ENCODE measurements around the gene RTL1.

RTL1 gene

GRCh38 chr14:100841761-100842403 lies 61.6 kb downstream of the RTL1 start:
- ATAC-seq (replicated peaks; ENCODE audit: extremely low read depth, poor library complexity, severe bottlenecking) (no peak), DNase-seq (ENCODE audit: low spot score in 2 of 2) (no peak)
- Mint-ChIP-seq H3K27me3 (peaks cover 22% of the 10 kb centered on the region), H3K4me1 (no peaks in the 10 kb centered on the region), H3K27ac (ENCODE audit: low read depth) (no peak overlapping the region), H3K4me3 (no peak overlapping the region), H3K9me3 (no peaks in the 10 kb centered on the region), H3K36me3 (ENCODE audit: insufficient read depth) (no peaks in the 10 kb centered on the region)

DNA sequence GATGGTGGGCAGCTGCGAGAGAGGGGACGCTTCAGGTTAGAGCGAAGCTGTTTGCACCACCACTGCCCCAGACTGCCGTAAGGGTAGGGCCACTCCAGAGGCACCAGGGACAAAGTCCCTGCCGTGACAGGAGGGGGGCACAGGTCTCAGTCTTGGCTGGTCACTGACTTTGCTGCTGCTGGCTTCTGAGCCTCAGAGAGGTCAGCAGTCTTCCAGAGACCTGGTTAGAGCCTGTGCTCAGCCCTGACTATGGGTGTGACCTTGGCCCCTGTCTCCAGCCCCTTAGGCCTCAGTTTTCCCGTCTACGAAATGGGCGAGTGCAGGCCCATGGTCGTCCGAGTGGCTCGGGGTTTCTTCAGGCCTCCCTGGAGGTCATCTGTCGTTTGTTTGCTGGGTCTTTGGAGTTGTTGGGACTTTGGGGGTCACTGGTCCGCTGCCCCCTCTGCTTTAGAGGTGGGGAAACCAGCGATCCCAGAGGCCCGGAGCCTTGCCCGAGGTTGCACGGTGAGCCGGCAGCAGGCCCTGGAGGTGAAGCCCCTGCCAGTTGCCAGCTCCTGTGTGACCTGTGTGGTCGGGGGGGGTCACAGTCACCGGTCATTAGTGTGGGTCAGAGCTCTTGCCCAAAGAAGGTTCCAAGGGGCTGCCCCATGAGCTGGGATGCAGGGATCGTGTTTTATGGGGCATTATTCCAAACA lies 62.3 kb downstream of the RTL1 start:
- Mint-ChIP-seq H3K9me3 (no peaks in the 10 kb centered on the region), H3K27me3 (peaks cover 28% of the 10 kb centered on the region), H3K4me1 (no peaks in the 10 kb centered on the region), H3K27ac (ENCODE audit: low read depth) (no peak overlapping the region), H3K4me3 (no peak overlapping the region), H3K36me3 (ENCODE audit: insufficient read depth) (no peaks in the 10 kb centered on the region)
- no peak for DNase-seq (ENCODE audit: low spot score in 2 of 2)
- ATAC-seq (replicated peaks; ENCODE audit: extremely low read depth, poor library complexity, severe bottlenecking) = no peak

DNA sequence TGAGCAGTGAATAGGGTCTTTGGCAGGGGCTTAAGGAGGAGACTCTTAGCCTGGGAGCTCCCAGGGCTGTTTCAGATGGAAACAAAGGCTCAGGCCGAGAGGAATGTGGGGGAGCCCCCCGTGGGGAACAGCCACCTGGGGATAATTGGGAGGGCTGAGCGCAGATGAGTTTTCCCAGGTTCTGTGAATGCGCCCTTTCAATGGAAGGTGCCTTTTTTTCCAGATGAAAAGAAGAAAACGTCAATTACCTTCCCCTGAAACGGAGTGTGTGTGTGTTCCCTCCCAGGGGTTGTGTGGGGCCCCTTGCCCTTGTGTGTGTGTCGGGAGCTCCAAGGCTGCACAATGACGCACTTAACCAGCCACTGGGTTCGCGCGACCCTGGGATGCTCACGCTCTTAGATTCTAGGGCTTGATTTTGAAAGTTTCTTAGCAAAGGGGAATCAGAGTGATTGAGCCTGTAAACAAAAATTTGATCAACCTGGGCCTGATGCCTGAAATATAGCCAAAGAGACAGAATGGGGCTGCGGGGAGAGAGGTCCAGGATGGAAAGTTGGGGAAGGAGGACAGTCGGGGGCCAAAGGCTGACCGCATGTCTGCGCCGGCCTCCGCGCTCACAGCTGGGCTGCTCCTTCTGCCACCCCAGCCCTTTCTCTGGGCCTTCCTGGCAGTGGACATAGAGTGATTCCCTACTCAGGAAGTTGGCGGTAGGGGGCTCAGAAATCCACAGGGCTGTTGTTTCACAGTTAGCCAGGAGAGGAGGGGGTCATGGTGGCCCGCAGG lies 63.0 kb downstream of the RTL1 start:
- Mint-ChIP-seq H3K27ac (ENCODE audit: low read depth) (no peak overlapping the region), H3K9me3 (no peaks in the 10 kb centered on the region), H3K4me3 (no peak overlapping the region), H3K36me3 (ENCODE audit: insufficient read depth) (no peaks in the 10 kb centered on the region), H3K27me3 (peaks cover 36% of the 10 kb centered on the region), H3K4me1 (no peaks in the 10 kb centered on the region)
- ATAC-seq (replicated peaks; ENCODE audit: extremely low read depth, poor library complexity, severe bottlenecking) (no peak), DNase-seq (ENCODE audit: low spot score in 2 of 2) (no peak)

DNA sequence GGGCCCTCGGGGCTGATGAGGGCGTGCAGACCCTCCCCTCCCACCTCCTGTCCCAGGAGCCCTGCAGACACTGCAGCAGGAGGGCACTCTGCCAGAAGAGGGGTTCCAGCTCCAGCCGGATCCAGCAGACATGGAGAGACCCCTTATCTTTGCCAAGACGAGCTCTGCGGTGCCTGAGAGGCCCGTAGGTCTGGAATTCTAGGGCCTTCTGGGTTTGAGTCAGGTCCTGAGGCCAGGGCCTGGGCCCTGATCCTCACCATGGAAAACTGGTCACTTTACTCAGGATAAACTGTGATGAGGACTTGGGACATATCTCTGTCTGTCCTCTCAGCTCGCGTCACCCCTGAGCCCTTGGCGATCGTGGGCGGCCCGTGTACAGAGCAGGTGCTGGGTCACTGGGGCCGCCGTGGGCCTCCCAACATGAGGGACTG lies 63.8 kb downstream of the RTL1 start:
- no peak for ATAC-seq (replicated peaks; ENCODE audit: extremely low read depth, poor library complexity, severe bottlenecking)
- DNase-seq (ENCODE audit: low spot score in 2 of 2) = no peak
- Mint-ChIP-seq H3K4me1 (no peaks in the 10 kb centered on the region), H3K4me3 (no peak overlapping the region), H3K9me3 (no peaks in the 10 kb centered on the region), H3K36me3 (ENCODE audit: insufficient read depth) (no peaks in the 10 kb centered on the region), H3K27ac (ENCODE audit: low read depth) (no peak overlapping the region), H3K27me3 (peaks cover 44% of the 10 kb centered on the region)

DNA sequence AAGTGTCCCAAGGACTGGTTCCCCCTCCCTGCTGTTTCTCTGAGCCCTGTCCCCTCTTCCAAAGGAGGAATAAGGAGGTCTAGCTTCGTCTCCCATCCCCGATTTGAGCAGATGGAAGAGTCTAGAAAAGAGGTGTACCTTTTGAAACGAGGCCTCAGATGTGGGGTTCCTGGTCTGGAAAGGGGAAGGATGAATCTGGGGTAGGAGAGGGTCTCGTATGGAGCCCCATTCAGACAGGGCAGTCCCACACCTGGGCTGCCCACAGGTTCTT lies 64.3 kb downstream of the RTL1 start:
- H3K27ac Mint-ChIP-seq (ENCODE audit: low read depth) = no peak overlapping the region
- DNase-seq (ENCODE audit: low spot score in 2 of 2) (no peak), ATAC-seq (replicated peaks; ENCODE audit: extremely low read depth, poor library complexity, severe bottlenecking) (no peak)
- no peak overlapping the region for H3K4me3 Mint-ChIP-seq
- H3K4me1 Mint-ChIP-seq = no peaks in the 10 kb centered on the region
- H3K36me3 Mint-ChIP-seq (ENCODE audit: insufficient read depth) = no peaks in the 10 kb centered on the region
- H3K27me3 Mint-ChIP-seq = peaks cover 48% of the 10 kb centered on the region
- H3K9me3 Mint-ChIP-seq = no peaks in the 10 kb centered on the region

DNA sequence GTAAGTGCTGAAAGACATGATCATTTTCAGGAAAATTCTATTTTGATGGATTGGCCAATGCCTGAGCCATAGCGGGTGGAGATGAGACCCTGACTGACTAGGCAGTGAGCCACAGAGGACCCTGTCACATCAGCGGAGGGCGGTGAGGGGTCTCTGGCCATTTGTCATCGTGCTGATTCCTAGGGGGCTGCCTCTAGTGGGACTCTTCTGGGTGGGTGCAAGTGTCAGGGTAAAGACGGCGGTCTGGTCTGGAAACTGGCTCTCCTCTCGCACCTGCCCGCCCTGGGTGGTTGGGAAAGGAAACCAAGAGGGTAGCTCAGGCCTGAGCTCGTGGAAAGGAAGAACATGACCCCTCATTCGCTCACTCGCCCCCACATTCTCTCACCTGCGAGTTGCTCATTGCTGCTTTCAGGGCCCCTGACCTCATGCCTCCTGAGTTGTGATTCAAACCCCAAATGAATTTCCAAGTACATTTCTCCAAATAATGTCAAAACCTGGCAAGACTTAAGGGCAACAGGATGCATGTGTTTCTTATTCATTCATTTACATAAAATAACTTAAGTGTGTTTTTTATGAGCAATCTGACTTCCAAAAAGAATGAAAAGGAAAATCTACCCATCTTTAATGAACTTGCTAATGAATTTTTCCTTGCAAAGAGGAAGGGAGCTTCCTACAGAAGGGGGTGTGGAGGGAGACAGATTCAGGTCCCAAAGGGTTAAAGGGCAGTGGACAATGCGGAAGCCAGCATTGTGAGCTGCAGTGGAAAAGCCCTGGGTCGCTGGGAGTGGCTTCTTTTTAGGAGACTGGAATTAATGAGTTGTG lies 64.8 kb downstream of the RTL1 start:
- Mint-ChIP-seq H3K4me1 (no peaks in the 10 kb centered on the region), H3K27me3 (peaks cover 54% of the 10 kb centered on the region), H3K4me3 (no peak overlapping the region), H3K27ac (ENCODE audit: low read depth) (no peak overlapping the region), H3K36me3 (ENCODE audit: insufficient read depth) (no peaks in the 10 kb centered on the region), H3K9me3 (no peaks in the 10 kb centered on the region)
- ATAC-seq (replicated peaks; ENCODE audit: extremely low read depth, poor library complexity, severe bottlenecking) (no peak), DNase-seq (ENCODE audit: low spot score in 2 of 2) (no peak)

DNA sequence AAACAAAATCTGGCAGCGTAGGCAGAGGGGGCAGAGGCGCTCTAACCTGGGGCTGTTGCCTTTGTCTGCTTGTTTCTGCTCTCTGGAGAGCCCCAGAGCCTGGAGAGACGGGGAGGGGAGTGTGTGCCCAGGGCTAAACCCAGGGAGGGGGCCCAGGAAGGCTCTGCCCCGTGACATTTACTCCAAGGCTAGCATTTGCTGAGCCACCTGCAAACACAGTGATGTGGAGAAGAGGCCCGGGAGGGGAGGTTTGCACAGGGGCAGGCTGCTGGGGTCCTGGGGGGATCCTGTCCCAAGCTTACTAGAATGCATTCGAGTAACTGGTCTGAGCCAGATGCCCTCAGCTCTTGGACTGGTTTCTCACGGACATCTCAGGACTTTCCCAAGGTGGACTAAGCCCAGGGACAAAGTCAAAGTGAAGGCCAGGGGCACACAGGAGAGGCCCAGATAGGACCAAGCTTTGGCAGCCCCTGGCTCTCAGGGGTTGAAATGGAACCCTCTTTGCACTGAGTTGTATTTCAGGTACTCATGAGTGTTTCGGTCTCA lies 65.6 kb downstream of the RTL1 start:
- Mint-ChIP-seq H3K27me3 (peaks cover 62% of the 10 kb centered on the region), H3K4me1 (no peaks in the 10 kb centered on the region), H3K27ac (ENCODE audit: low read depth) (no peak overlapping the region), H3K36me3 (ENCODE audit: insufficient read depth) (no peaks in the 10 kb centered on the region), H3K4me3 (no peak overlapping the region), H3K9me3 (no peaks in the 10 kb centered on the region)
- ATAC-seq (replicated peaks; ENCODE audit: extremely low read depth, poor library complexity, severe bottlenecking) (no peak), DNase-seq (ENCODE audit: low spot score in 2 of 2) (no peak)

DNA sequence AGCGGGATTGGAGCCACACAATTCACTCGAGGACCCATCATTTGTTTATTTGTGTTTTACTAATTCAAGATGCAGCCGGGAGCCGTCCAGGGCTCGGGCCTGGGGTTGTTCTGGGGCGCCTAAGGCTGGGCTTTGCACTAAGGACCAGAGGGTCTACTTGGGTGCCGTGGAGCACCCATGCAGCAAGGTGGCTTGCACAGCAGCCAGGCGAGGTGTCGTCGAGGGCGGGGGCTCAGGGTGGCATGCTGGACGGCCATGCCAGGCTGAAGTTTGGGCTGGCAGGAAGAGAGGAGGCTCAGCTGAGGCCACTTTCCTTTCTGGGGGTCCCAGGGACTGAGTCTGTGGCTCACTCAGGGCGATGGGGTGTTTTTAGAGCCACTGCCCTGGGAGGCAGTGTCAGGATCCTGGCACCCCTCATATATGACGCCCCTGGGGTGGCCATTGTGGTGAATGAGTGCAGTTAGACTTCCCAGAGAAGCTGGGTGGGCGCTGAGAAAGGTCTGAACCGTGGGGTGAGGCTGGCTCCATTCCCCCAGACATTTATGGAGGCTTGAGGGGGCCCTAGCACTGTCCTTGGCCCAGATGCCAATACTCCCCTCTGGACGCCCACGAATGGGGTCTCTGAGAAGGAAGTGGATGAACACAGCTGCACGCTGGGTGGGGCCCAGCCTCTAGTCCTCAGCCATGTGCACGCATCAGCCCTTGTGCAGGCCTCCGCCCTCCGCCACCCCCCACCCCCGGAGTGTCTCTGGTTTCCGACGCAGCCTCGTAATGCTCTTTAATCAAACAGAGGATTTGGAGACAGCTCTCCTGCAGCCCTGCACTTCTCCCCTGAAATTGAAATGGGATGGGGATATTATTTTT lies 66.3 kb downstream of the RTL1 start:
- DNase-seq (ENCODE audit: low spot score in 2 of 2) (no peak), ATAC-seq (replicated peaks; ENCODE audit: extremely low read depth, poor library complexity, severe bottlenecking) (no peak)
- H3K4me3 Mint-ChIP-seq = no peak overlapping the region
- no peaks in the 10 kb centered on the region for H3K4me1 Mint-ChIP-seq
- H3K27ac Mint-ChIP-seq (ENCODE audit: low read depth) = no peak overlapping the region
- H3K36me3 Mint-ChIP-seq (ENCODE audit: insufficient read depth) = no peaks in the 10 kb centered on the region
- H3K9me3 Mint-ChIP-seq = no peaks in the 10 kb centered on the region
- H3K27me3 Mint-ChIP-seq = peaks cover 68% of the 10 kb centered on the region

DNA sequence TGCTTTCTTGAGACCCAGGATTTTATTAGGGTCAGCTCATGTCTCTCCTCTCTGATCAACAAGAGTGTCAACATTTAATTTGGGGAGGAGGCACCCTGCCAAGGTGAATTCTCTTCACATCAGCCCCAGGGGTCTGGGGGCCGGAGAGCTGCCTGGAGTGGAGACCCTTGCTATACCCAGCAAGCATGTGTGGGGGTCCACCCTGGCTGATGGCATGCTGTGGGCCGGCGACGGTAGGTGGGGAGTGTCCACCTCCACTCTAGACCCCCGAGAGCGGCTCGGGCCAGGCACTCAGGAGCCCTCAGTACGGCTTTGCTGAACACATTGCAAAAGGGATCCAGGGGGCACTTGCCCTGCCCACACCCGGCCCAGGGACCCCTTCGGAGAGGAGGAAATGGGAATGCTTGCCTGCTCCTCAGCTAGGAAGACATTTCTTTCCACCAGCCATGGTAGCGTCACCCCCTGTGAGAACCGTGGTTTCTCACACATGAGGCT lies 67.2 kb downstream of the RTL1 start:
- Mint-ChIP-seq H3K4me3 (no peak overlapping the region), H3K9me3 (no peaks in the 10 kb centered on the region), H3K4me1 (no peaks in the 10 kb centered on the region), H3K27ac (ENCODE audit: low read depth) (no peak overlapping the region), H3K27me3 (peaks cover 76% of the 10 kb centered on the region), H3K36me3 (ENCODE audit: insufficient read depth) (no peaks in the 10 kb centered on the region)
- ATAC-seq (replicated peaks; ENCODE audit: extremely low read depth, poor library complexity, severe bottlenecking) = no peak
- no peak for DNase-seq (ENCODE audit: low spot score in 2 of 2)

- no peak for DNase-seq (ENCODE audit: low spot score in 2 of 2)
- H3K27ac Mint-ChIP-seq (ENCODE audit: low read depth) = no peak overlapping the region
- no peaks in the 10 kb centered on the region for H3K4me1 Mint-ChIP-seq
- no peaks in the 10 kb centered on the region for H3K36me3 Mint-ChIP-seq (ENCODE audit: insufficient read depth)
- peaks cover 81% of the 10 kb centered on the region for H3K27me3 Mint-ChIP-seq
- H3K4me3 Mint-ChIP-seq = no peak overlapping the region
- ATAC-seq (replicated peaks; ENCODE audit: extremely low read depth, poor library complexity, severe bottlenecking) = no peak
- H3K9me3 Mint-ChIP-seq = no peaks in the 10 kb centered on the region
Observed at GRCh38 chr14:100835548-100836310, 67.8 kb downstream of the RTL1 start.

Data from central memory CD8-positive, alpha-beta T cell (primary cell).